BJ (cell line): ENCODE data around the gene HOXD11. TPM values are rescaled to one million over a fixed set of nuclear protein-coding genes. Genes with fewer than 3 reads are reported as not detected.

Experiments
- CTCF ChIA-PET: fragments of 350-600 bp; formaldehyde crosslinking; extraction: SDS; loops from one replicate; lab custom pipeline; 2021; ENCODE audit warnings: antibody characterized with exemption, inconsistent platforms; lab: Yijun Ruan, JAX
- POLR2A ChIA-PET: fragments of 300-600 bp; sonication (Branson Sonifier 250); formaldehyde crosslinking; extraction: SDS; loops from one replicate; lab custom pipeline; 2021; ENCODE audit warnings: antibody characterized with exemption; lab: Charles Lee
- DNase-seq: peaks from one replicate; pipeline ENCODE4 v3.0.0-alpha.2; 2011; ENCODE audit warnings: low read depth
- H3K27me3 ChIP-seq: 2 replicates; pipeline ENCODE4 v1.6.0; 2011; ENCODE audit warnings: low read length; ENCODE audit not compliant: control insufficient read depth, insufficient read depth
- H3K36me3 ChIP-seq: 2 replicates; pipeline ENCODE4 v1.5.1; 2011; ENCODE audit warnings: low read length; ENCODE audit not compliant: control insufficient read depth, insufficient read depth
- H3K4me3 ChIP-seq: 2 replicates; pipeline ENCODE4 v1.5.1; 2011; ENCODE audit warnings: low read depth, mild to moderate bottlenecking, control low read depth, low read length
- CTCF ChIP-seq: IDR thresholded peaks from 2 replicates; pipeline ENCODE4 v1.5.1; 2011; ENCODE audit warnings: low read depth, mild to moderate bottlenecking, control low read depth, inconsistent platforms, low read length, moderate library complexity; ENCODE audit not compliant: insufficient read depth
- polyA plus RNA-seq: library from polyadenylated mRNA; depleted of rRNA; stranded (reverse); fragments of >200 nt; gene quantifications from 2 replicates; pipeline ENCODE4 v1.2.3, GENCODE V29; 2011

HOXD11 gene
- polyA plus RNA-seq, 1 experiment: 9.9 TPM

- no peak for DNase-seq
- Histone ChIP-seq H3K36me3 (no peaks in the 10 kb centered on the region), H3K4me3 (peak overlapping the region; percentile 52), H3K27me3 (peaks cover 27% of the 10 kb centered on the region)
- CTCF ChIA-PET: interaction anchor here (0.7 to 4.6 kb wide), 24 partner anchors 9 to 1401 kb away, joined by 3 to 48 read pairs (median 4); partner anchors contain the start of gene EVX2
- POLR2A ChIA-PET: no interaction called here
- TF ChIP-seq CTCF: no peak
Measured at GRCh38 chr2:176097820-176098365, 9.2 kb upstream of the HOXD11 start.

DNA sequence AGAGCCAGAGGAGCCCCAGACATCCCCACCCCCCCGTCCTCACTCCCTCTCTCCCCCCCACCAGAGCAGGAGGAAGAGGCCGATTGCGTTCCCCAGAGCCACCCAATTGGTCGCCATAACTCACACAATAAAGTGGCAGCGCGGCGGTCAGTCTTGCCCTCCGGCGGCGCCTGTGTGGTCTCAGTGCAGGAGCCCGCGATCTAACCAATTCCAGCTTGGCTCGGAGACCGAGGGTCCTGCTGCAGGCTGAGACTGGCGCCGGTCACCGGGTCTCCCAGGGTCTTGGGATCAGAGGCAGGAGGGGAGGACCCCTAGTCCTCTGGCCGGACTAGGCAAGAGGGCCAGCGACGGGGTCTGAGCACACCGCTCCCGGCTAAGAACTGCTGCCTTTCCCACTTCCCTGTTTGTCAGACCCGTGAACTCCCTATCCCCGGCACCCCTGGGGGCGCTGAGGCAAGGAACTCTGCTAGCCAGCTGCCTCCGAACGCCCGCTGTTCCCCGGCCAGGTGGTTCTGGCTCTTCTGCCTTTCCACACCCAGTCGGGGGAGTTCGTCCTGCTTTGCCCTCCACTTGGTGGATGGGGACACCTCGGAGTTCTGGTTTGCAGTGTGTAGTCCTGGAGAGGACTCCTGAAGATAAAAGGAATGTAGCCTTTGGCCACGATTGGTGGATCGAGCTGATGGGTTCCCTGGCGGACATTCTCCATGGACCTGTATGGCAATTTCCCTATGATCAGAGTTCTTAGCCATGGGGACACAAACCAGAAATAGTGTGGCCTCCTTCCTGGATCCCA is 8.5 kb upstream of the HOXD11 start:
- Histone ChIP-seq H3K36me3 (no peaks in the 10 kb centered on the region), H3K4me3 (peak overlapping the region; percentile 52), H3K27me3 (peaks cover 22% of the 10 kb centered on the region)
- POLR2A ChIA-PET: no interaction called here
- CTCF ChIA-PET: interaction anchor here (0.8 to 4.6 kb wide), 15 partner anchors 10 to 1402 kb away, joined by 3 to 48 read pairs (median 4); partner anchors contain the start of gene EVX2
- no peak for TF ChIP-seq CTCF
- DNase-seq: no peak

DNA sequence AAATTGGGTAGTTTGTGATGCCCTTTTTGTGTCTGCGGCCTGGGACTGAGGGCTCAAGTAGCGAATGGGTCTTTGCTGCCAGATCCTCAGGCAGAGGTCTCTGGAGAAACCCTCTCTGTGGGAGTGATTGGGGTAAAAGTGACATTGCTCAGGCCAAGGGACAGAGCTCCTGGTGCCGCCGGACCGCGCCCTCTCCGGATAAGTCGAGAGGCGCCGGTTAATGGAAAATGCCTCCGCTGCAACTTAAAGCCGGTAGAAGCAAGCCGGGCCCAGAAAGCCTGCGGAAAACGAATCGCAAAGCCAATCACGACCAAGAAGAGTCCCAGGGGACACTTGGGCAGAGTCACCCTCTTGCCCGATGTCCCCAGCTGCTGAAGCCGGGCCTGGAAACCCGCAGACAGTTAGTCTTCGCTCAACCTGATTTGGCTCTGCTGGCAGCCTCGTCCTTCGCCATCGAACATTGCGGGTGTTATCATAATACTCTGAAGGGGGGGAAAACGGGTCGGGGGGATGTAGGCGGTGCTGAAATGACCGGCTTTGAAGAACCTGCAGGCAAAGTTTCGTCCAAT is 7.8 kb upstream of the HOXD11 start:
- TF ChIP-seq CTCF: no peak
- ChIA-PET CTCF (interaction anchor here (4.6 kb wide), 2 partner anchors 733 to 848 kb away, joined by 39 to 43 read pairs; no protein-coding TSS in a partner anchor), POLR2A (no interaction called here)
- H3K4me3 ChIP-seq: no peak overlapping the region
- no peaks in the 10 kb centered on the region for H3K36me3 ChIP-seq
- no peak for DNase-seq
- H3K27me3 ChIP-seq: peaks cover 20% of the 10 kb centered on the region

- POLR2A ChIA-PET: no interaction called here
- H3K27me3 ChIP-seq: peaks cover 16% of the 10 kb centered on the region
- H3K36me3 ChIP-seq: no peaks in the 10 kb centered on the region
- no peak for DNase-seq
- CTCF ChIA-PET: no interaction called here
- H3K4me3 ChIP-seq: no peak within 1 kb of the TSS
- TF ChIP-seq CTCF: no peak
Measured at GRCh38 chr2:176099728-176100546, 7.1 kb upstream of the HOXD11 start, which contains the start of gene HOXD12. HOXD12 (plus strand) TSS chr2:176099795; CDS start chr2:176099802, 7 bp downstream.
